Thyroid gland (tissue), 4 donors: Measurements from ENCODE around the gene IRX6. TPM values are rescaled to one million over a fixed set of nuclear protein-coding genes. Genes with fewer than 3 reads are reported as not detected.

Experiments used
- DNase-seq, 2 donors: peaks; one replicate each; pipeline ENCODE4 v3.0.0-alpha.2; 2019
- H3K27ac ChIP-seq, 3 donors: fragments of 200-600 bp; sonication (generic); 1 replicate in 2 of 3; 2 replicates in 1 of 3; pipeline ENCODE4 v1.5.1; 2016 to 2019; ENCODE audit warnings: mild to moderate bottlenecking in 1 of 3, moderate library complexity in 1 of 3
- H3K27me3 ChIP-seq: fragments of 200-600 bp; sonication (generic); one replicate; pipeline ENCODE4 v1.5.1; 2019
- H3K36me3 ChIP-seq, 2 donors: fragments of 200-600 bp; sonication (generic); one replicate each; pipeline ENCODE4 v1.5.1; 2016 to 2019
- H3K4me1 ChIP-seq, 2 donors: fragments of 200-600 bp; sonication (generic); one replicate each; pipeline ENCODE4 v1.5.1; 2017 to 2019
- H3K4me3 ChIP-seq, 3 donors: fragments of 200-600 bp; sonication (generic); replicated peaks in 1 of 3; 1 replicate in 2 of 3; 2 replicates in 1 of 3; pipeline ENCODE4 v1.5.1; 2016; ENCODE audit warnings: mild to moderate bottlenecking in 1 of 3
- H3K9me3 ChIP-seq: fragments of 200-600 bp; sonication (generic); one replicate; pipeline ENCODE4 v1.5.1; 2017
- POLR2A ChIP-seq, 2 donors: fragments of 450-650 bp; IDR thresholded peaks; one replicate each; pipeline ENCODE4 v1.6.1; 2017; ENCODE audit warnings: antibody characterized with exemption in 2 of 2, mild to moderate bottlenecking in 2 of 2, moderate library complexity in 1 of 2
- WGBS, 2 donors: methylation state at CpG; one replicate each; pipeline ENCODE4 v1.1.5; 2017; 5-methylcytosine and 5-hydroxymethylcytosine counted together
- intact Hi-C: fragments of 100-400 bp; cut with DNase I; formaldehyde crosslinking; loops from one replicate; pipeline ENCODE4 v1.15.1; 2023
- total RNA-seq, 4 donors: library from RNA; depleted of rRNA; stranded (reverse); fragments of >200 nt; gene quantifications; one replicate each; pipeline ENCODE4 v1.2.3, GENCODE V29; 2016
- TF ChIP-seq, protein P1 (sequence below), 6 experiments: fragments of 200-600 bp in 3 of 6; fragments of 450-650 bp in 3 of 6; sonication (generic) in 3 of 6; IDR thresholded peaks; one replicate each; pipeline ENCODE4 v1.5.1; 2016 to 2019; ENCODE audit warnings: antibody characterized with exemption in 6 of 6, mild to moderate bottlenecking in 2 of 6, inconsistent platforms in 1 of 6, moderate library complexity in 1 of 6

The IRX6 gene
- total RNA-seq, result under 1 TPM; 0.13 to 0.93 (median 0.39) TPM

DNA sequence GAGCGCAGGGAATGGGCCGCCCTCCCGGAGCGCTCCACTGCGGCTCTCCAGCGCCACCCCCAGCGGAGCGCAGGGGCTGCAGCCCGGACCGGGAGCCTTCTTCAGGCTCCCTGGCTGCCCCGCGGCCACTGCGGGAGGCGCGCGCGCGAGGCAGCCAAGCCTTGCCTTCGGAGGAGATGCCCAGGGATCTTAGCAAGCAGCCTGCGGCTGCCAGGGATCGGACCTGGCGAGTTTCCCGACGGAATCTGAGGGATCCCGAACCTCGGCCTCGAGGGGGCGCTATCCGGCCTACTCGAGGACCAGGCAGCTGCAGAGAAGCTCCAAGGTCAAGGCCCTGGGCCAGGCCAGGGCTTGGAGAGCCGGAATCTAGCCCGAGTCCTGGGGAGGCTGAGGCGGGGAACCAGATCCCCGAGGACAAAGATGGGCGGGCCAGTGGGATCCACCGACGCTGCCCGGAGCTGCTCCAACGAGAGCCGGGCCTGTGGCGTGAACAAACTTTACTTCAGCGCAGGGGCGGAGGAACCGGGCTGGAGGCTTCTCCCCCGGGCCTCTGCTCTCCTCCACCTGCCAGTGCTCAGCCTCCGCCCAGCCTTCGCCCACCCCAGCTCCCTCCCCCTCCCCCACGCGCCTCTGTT, at the start of gene IRX6:
TSS of gene IRX6 (plus strand) at position 567 of the 635 bp plus-strand sequence. CDS start 889 bp downstream, outside the sequence.
- Histone ChIP-seq H3K27me3 (no peaks in the 10 kb centered on the region), H3K4me3 (peak within 1 kb of the TSS in 2 of 3 donors; percentile 22 to 24), H3K4me1 (peaks cover 8 to 21% of the 10 kb centered on the region in 2 donors), H3K9me3 (no peaks in the 10 kb centered on the region), H3K36me3 (no peaks in the 10 kb centered on the region), H3K27ac (no peak within 1 kb of the TSS)
- intact Hi-C loops, result no loop called here
- peak; percentile 46 to 72 for DNase-seq
- TF ChIP-seq POLR2A (IDR thresholded peaks at IDR 0.05), result no peak
- TF ChIP-seq, protein P1, sequence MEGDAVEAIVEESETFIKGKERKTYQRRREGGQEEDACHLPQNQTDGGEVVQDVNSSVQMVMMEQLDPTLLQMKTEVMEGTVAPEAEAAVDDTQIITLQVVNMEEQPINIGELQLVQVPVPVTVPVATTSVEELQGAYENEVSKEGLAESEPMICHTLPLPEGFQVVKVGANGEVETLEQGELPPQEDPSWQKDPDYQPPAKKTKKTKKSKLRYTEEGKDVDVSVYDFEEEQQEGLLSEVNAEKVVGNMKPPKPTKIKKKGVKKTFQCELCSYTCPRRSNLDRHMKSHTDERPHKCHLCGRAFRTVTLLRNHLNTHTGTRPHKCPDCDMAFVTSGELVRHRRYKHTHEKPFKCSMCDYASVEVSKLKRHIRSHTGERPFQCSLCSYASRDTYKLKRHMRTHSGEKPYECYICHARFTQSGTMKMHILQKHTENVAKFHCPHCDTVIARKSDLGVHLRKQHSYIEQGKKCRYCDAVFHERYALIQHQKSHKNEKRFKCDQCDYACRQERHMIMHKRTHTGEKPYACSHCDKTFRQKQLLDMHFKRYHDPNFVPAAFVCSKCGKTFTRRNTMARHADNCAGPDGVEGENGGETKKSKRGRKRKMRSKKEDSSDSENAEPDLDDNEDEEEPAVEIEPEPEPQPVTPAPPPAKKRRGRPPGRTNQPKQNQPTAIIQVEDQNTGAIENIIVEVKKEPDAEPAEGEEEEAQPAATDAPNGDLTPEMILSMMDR (IDR thresholded peaks at IDR 0.05), result peak in 4 of 6 experiments; percentile 17 to 45 (median 30)
- WGBS, 2 donors, result 1% methylated on average over 19 to 21 of the region's 49 CpGs

DNA sequence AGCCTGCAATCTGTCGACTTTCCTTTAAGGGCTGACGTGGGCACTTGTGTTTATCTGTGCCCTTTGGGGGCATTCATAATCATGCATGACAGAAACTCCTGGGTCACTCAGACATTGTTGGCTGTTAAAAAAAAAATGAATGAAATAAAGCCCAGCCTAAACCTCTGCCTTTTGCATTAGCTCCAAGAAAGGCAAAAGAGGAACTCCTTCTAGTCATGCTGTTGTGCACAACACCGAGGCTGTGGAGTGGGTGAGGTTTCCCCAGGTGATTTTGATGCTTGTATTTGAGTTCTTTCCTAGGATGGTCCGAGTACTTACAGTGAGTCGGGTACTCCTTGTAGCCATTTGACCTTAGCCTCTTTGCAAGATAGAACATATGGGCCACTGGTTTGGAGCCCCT, 49.6 kb upstream of the IRX6 start:
- Histone ChIP-seq H3K9me3 (no peaks in the 10 kb centered on the region), H3K27me3 (no peaks in the 10 kb centered on the region), H3K4me1 (peaks cover 0 to 3% of the 10 kb centered on the region in 2 donors), H3K36me3 (no peaks in the 10 kb centered on the region), H3K4me3 (no peak overlapping the region), H3K27ac (no peak overlapping the region)
- 88 to 90% methylated on average over 5 of the region's 5 CpGs for WGBS, 2 donors
- no peak for TF ChIP-seq POLR2A (IDR thresholded peaks at IDR 0.05)
- TF ChIP-seq, protein P1 (IDR thresholded peaks at IDR 0.05), result no peak
- DNase-seq, result no peak
- intact Hi-C loops, result no loop called here

DNA sequence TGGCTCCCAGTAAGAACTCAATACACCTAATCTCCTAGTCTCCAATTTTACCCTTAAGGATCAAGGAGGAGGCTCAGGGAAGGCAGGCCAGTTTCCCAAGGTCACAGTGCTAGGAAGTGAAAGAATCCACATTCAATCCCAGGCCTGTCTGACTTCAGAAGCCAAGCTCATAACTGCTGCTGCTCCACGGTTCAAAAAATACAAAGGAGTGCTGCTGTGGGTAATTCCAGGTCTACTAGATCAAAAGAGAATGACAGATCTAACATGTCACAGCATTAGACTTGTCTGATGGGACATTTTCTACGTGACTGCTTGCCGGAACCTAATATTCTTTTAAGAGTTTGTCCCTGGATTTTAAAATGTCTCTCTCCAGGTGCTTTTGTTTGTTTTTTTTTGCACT, 48.8 kb upstream of the IRX6 start:
- TF ChIP-seq, protein P1 (IDR thresholded peaks at IDR 0.05), result no peak
- no peak for TF ChIP-seq POLR2A (IDR thresholded peaks at IDR 0.05)
- Histone ChIP-seq H3K27ac (no peak overlapping the region), H3K9me3 (no peaks in the 10 kb centered on the region), H3K4me3 (no peak overlapping the region), H3K4me1 (peaks cover 0 to 3% of the 10 kb centered on the region in 2 donors), H3K27me3 (no peaks in the 10 kb centered on the region), H3K36me3 (no peaks in the 10 kb centered on the region)
- DNase-seq, result no peak
- intact Hi-C loops, result no loop called here
- WGBS, 2 donors, result 59 to 66% methylated on average over 3 of the region's 3 CpGs

DNA sequence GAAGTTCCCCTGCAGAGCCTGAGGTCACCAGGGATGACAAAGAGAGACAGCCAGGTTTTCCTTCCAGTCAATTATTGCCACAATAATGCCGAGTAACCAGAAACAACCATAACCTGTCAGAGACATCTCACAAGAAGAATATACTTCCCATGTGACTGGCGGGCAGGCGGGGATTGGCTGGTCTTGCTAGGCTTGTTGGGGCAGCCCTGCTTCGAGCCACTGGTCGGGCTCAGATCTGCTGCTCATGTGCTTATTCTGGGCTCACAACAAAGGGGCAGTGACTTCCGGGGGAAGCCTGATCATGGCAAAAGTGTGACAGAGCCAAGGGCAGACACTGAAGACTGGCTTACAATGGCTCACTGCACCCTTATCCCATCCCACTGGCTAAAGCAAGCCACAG, 48.1 kb upstream of the IRX6 start:
- no peak for DNase-seq
- H3K27me3 ChIP-seq, result no peaks in the 10 kb centered on the region
- H3K36me3 ChIP-seq, result no peaks in the 10 kb centered on the region
- H3K27ac ChIP-seq, result no peak overlapping the region
- H3K4me3 ChIP-seq, result no peak overlapping the region
- WGBS, 2 donors, result 95 to 98% methylated on average over 6 of the region's 6 CpGs
- H3K4me1 ChIP-seq, result peaks cover 0 to 3% of the 10 kb centered on the region in 2 donors
- TF ChIP-seq, protein P1 (IDR thresholded peaks at IDR 0.05), result no peak
- no peak for TF ChIP-seq POLR2A (IDR thresholded peaks at IDR 0.05)
- H3K9me3 ChIP-seq, result no peaks in the 10 kb centered on the region
- intact Hi-C loops, result no loop called here

DNA sequence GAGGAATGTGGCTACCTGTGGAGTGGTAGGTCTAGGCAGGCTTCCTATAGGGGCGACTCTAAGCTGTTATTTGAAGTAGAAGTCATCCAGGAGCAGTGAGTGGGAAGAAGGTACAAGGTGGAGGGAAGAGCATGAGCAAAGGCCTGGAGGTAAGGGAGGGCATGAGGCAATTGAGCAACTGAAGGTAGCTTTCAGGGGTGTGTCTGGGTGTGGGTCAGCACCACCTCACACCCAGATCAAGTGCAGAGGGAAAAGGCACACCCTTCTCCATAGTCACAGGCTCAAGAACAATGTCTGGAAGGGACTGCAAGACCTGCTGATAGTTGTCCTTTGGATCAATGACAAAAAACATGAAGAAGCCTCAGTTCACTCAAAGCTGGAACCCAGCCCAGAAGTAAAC, 46.5 kb upstream of the IRX6 start:
- WGBS, 2 donors, result 82 to 95% methylated on average over 1 of the region's 1 CpG
- Histone ChIP-seq H3K27me3 (no peaks in the 10 kb centered on the region), H3K4me1 (peaks cover 0 to 3% of the 10 kb centered on the region in 2 donors), H3K9me3 (no peaks in the 10 kb centered on the region), H3K36me3 (no peaks in the 10 kb centered on the region), H3K27ac (no peak overlapping the region), H3K4me3 (no peak overlapping the region)
- no peak for DNase-seq
- intact Hi-C loops, result no loop called here
- TF ChIP-seq, protein P1 (IDR thresholded peaks at IDR 0.05), result no peak
- no peak for TF ChIP-seq POLR2A (IDR thresholded peaks at IDR 0.05)
